Natural killer cell (primary cell): ENCODE measurements around the gene PLEKHJ1. TPM values are rescaled to one million over a fixed set of nuclear protein-coding genes. Genes with fewer than 3 reads are reported as not detected.
A peak's percentile ranks its signal among the peaks of the same experiment; 100 is the strongest.

Experiments
- ATAC-seq, 3 donors: fragments of 150-1000 bp in 2 of 3; fragments of 200-7000 bp in 1 of 3; cut with Tn5 transposase; 1 replicate in 1 of 3; 2 replicates in 2 of 3; pipeline ENCODE4 v1.10.0; 2021; ENCODE audit warnings: mild to moderate bottlenecking in 2 of 3, moderate library complexity in 2 of 3
- DNase-seq, 2 donors: peaks; one replicate each; pipeline versions ENCODE4 v3.0.0 to v3.0.0-alpha.2; 2013 to 2021; ENCODE audit warnings: mixed read lengths in 1 of 2
- H3K27ac ChIP-seq: one replicate; pipeline ENCODE4 v1.5.1; 2013; ENCODE audit warnings: mild to moderate bottlenecking, low read length
- H3K27me3 ChIP-seq: one replicate; pipeline ENCODE4 v1.6.1; 2013; ENCODE audit warnings: low read length; ENCODE audit not compliant: control insufficient read depth, insufficient read depth
- H3K36me3 ChIP-seq: one replicate; pipeline ENCODE4 v1.6.1; 2013; ENCODE audit warnings: low read length; ENCODE audit not compliant: control insufficient read depth, insufficient read depth
- H3K4me1 ChIP-seq: one replicate; pipeline ENCODE4 v1.6.1; 2013; ENCODE audit warnings: low read length; ENCODE audit not compliant: control insufficient read depth, insufficient read depth
- H3K4me3 ChIP-seq: one replicate; pipeline ENCODE4 v1.5.1; 2013; ENCODE audit warnings: low read length
- H3K9me3 ChIP-seq: one replicate; pipeline ENCODE4 v1.6.1; 2013; ENCODE audit warnings: low read length; ENCODE audit not compliant: control insufficient read depth, insufficient read depth
- H3K27ac Mint-ChIP-seq, 2 donors: one replicate each; pipeline ENCODE4 v1.8.0; 2022; ENCODE audit warnings: mild to moderate bottlenecking in 2 of 2, mixed read lengths in 2 of 2, moderate library complexity in 1 of 2
- H3K27me3 Mint-ChIP-seq, 2 donors: one replicate each; pipeline ENCODE4 v1.8.0; 2022; ENCODE audit warnings: low read depth in 2 of 2, mixed read lengths in 2 of 2
- H3K36me3 Mint-ChIP-seq: one replicate; pipeline ENCODE4 v1.8.0; 2022; ENCODE audit warnings: mixed read lengths
- H3K4me1 Mint-ChIP-seq, 2 donors: one replicate each; pipeline ENCODE4 v1.8.0; 2022; ENCODE audit warnings: mixed read lengths in 2 of 2
- H3K4me3 Mint-ChIP-seq: one replicate; pipeline ENCODE4 v1.8.0; 2022; ENCODE audit warnings: mild to moderate bottlenecking, moderate library complexity, mixed read lengths
- H3K9me3 Mint-ChIP-seq, 2 donors: one replicate each; pipeline ENCODE4 v1.8.0; 2022; ENCODE audit warnings: mixed read lengths in 2 of 2
- CTCF ChIP-seq: fragments of 200-600 bp; IDR thresholded peaks from one replicate; pipeline ENCODE4 v1.8.0; 2022; ENCODE audit warnings: antibody characterized with exemption
- WGBS: methylation state at CpG from one replicate; pipeline ENCODE4 v1.1.7; 2013; ENCODE audit warnings: missing lambda C conversion rate; ENCODE audit not compliant: insufficient coverage; 5-methylcytosine and 5-hydroxymethylcytosine counted together
- intact Hi-C: fragments of 100-400 bp; cut with micrococcal nuclease; formaldehyde crosslinking; loops from one replicate; pipeline ENCODE4 v1.14.2; 2022
- total RNA-seq, 4 donors: library from RNA; stranded (reverse); fragments of 120-200 nt in 1 of 4; gene quantifications; one replicate each; pipeline versions ENCODE4 v1.2.3 to v1.2.4, GENCODE V29; 2013 to 2022

Gene PLEKHJ1
- total RNA-seq, 3 donors from 2014 or later (not counting 1 experiment from before 2014, with no cell fraction given), result 36.7 to 45.8 (median 44.7) TPM

- H3K4me1 Mint-ChIP-seq, result peaks cover 26 to 60% of the 10 kb centered on the region in 2 donors
- peak; percentile 98 for TF ChIP-seq CTCF
Measured at GRCh38 chr19:2273356-2274184, 37.4 kb upstream of the PLEKHJ1 start.

GRCh38 chr19:2271234-2272103 is 35.3 kb upstream of the PLEKHJ1 start:
- no peak for TF ChIP-seq CTCF
- H3K36me3 ChIP-seq, result peaks cover 20% of the 10 kb centered on the region
- 27% methylated on average over 43 of the region's 43 CpGs for WGBS
- Mint-ChIP-seq H3K36me3 (no peaks in the 10 kb centered on the region), H3K27me3 (no peaks in the 10 kb centered on the region), H3K9me3 (no peaks in the 10 kb centered on the region), H3K27ac (peak overlapping the region; percentile 87 to 97), H3K4me1 (peaks cover 20 to 52% of the 10 kb centered on the region in 2 donors), H3K4me3 (peak overlapping the region; percentile 90)
- H3K4me1 ChIP-seq, result peaks cover 54% of the 10 kb centered on the region
- H3K4me3 ChIP-seq, result peak overlapping the region; percentile 97
- H3K27ac ChIP-seq, result peak overlapping the region; percentile 89
- H3K9me3 ChIP-seq, result no peaks in the 10 kb centered on the region
- intact Hi-C loops, result loop anchor here (2.0 to 10.0 kb wide), 2 partner anchors 53 to 115 kb away; partner anchors contain the start of genes LSM7 and SPPL2B
- DNase-seq (peak in 1 of 2 donors; percentile 54), ATAC-seq (no peak)
- H3K27me3 ChIP-seq, result no peaks in the 10 kb centered on the region

More at GRCh38 chr19:2273356-2274184, 37.4 kb upstream of the PLEKHJ1 start:
- H3K9me3 ChIP-seq, result no peaks in the 10 kb centered on the region
- no peaks in the 10 kb centered on the region for H3K27me3 ChIP-seq
- 13% methylated on average over 45 of the region's 45 CpGs for WGBS
- H3K27ac ChIP-seq, result peak overlapping the region; percentile 48
- Mint-ChIP-seq H3K36me3 (no peaks in the 10 kb centered on the region), H3K27me3 (no peaks in the 10 kb centered on the region), H3K27ac (peak overlapping the region; percentile 87 to 97), H3K9me3 (no peaks in the 10 kb centered on the region), H3K4me3 (peak overlapping the region; percentile 75)
- H3K4me3 ChIP-seq, result peak overlapping the region; percentile 1
- peaks cover 48% of the 10 kb centered on the region for H3K4me1 ChIP-seq
- DNase-seq, result peak; percentile 82 to 88
- peaks cover 20% of the 10 kb centered on the region for H3K36me3 ChIP-seq
- intact Hi-C loops, result loop anchor here (1.0 to 10.0 kb wide), 3 partner anchors 37 to 117 kb away; partner anchors contain the start of genes LSM7, PLEKHJ1, SF3A2 and SPPL2B
- peak; percentile 19 to 38 (median 23) for ATAC-seq

GRCh38 chr19:2270423-2271233 is 34.5 kb upstream of the PLEKHJ1 start:
- Mint-ChIP-seq H3K27ac (peak overlapping the region; percentile 87 to 97), H3K4me1 (peaks cover 20 to 52% of the 10 kb centered on the region in 2 donors), H3K27me3 (no peaks in the 10 kb centered on the region), H3K36me3 (no peaks in the 10 kb centered on the region), H3K4me3 (peak overlapping the region; percentile 90), H3K9me3 (no peaks in the 10 kb centered on the region)
- Histone ChIP-seq H3K27ac (peak overlapping the region; percentile 89), H3K27me3 (no peaks in the 10 kb centered on the region), H3K4me1 (peaks cover 58% of the 10 kb centered on the region), H3K4me3 (peak overlapping the region; percentile 97), H3K36me3 (peaks cover 20% of the 10 kb centered on the region), H3K9me3 (no peaks in the 10 kb centered on the region)
- intact Hi-C loops, result loop anchor here (10.0 kb wide), 1 partner anchor 54 kb away; the partner anchor contains the start of genes LSM7 and SPPL2B
- DNase-seq (peak; percentile 70 to 87), ATAC-seq (peak; percentile 25 to 31 (median 26))
- under 1% methylated on average over 88 of the region's 88 CpGs for WGBS
- TF ChIP-seq CTCF, result no peak
